T follicular helper cell (primary cell): ENCODE results near the gene ZNF280B.
"Not testable (repeated sequence)": the region's sequence is repeated elsewhere in the genome, so short reads cannot be mapped to it uniquely, and the experiment has no call there.

Experiments used
- DNase-seq: peaks from one replicate; pipeline ENCODE4 v3.0.0-alpha.2; 2020; ENCODE audit warnings: low read depth

The ZNF280B gene

DNA sequence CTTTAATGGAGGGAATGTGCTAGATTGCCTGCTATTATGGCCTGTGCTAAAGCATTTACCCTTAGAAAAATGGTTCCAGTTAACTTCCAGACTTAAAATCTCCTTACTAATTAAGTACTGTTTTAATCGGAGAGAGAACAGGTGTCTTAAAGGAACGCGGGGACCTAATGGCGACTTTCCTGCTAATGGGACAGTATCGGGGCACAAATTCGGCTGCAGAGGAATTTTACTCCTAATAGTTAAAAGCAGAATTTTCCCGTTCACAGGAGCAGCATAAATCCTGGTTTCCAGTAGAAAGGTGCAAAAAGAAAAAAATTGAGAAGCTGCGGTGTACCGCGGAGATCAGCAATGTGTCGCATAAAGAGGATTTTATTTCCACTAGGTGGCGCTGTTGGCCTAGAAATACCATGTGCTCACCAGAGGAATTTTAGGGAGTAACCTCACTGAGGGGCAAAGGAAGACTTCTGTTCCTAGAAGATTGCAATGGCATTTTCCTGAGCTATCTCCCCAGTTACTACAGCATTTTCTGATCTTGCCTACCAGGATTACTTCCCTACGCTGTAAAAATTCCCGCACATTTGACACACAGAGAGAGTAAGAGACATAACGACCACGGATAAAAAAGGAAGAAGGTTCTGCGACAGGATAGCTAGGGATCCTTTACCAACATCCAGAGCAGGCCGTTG, 44.5 kb downstream of the ZNF280B start:
- peak; percentile 35 for DNase-seq

DNA sequence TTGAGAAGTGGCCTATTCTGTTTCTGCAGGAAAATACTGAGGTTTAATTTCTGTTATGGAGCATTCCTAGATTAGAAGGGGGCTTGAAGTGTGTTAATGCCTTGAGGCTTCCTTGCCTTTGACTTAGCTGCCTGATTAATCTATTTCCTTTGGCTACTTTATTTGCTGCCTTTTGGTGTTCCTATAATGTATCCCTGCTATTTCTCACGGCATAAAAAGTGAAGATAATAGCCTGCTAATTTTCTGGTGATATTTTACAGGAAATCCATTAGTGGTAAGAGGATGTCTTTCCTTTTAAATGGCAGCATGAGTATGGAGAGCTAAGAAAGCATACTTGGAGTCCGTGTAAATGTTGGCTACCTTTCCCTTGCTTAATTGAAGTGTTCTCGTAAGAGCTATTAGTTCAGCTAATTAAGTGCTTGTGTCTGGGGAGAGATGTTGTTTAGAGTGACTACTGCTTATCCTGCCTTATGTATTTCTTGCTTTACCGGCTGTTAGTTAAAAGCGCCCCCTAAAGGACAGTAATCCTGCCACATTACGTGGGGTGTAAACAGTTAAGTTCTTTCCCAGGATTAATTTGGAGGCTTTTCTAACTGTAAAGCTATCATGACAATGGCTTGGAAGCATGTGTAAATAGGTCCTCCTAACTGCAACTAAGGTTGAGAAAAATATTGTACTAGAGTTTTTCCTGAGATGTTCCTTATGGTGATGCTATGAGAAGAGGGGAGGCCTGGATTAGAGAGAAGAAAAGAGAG, 45.6 kb downstream of the ZNF280B start:
- no peak for DNase-seq

DNA sequence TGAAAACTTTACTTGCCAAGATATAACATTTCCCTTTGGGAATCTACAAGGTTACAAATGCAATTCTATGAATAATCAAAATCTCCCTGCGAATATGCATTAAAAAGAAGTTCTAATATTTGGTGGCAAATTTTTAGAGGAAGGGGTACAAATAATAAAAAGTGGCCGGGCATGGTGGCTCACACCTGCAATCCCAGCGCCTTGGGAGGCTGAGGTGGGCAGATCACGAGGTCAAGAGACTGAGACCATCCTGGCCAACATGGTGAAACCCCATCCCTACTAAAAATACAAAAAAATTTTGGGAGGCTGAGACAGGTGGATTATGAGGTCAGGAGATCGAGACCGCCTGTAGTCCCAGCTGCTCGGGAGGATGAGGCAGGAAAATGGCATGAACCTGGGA, 47.0 kb downstream of the ZNF280B start:
- no peak for DNase-seq

DNA sequence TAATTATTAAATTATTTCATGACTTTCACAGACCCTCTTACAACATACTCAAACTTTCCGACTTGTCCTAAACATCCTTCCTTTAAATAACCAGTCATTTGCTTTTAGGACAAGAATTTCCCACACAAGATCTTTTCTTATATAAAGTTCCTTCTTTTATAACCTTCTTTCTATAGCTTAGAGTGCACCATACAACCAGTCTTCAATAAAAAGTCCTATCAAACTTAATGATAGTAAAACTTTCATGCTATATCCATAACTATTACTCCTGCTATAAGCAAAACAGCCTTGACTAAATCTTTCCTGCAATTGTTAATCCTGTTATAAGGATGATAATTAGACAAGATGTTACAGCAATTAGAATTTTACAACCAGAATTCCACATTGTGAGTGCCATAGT, 47.4 kb downstream of the ZNF280B start:
- no peak for DNase-seq

- no peak for DNase-seq
Observed at GRCh38 chr22:22460635-22461034, 47.9 kb downstream of the ZNF280B start.

GRCh38 chr22:22460060-22460459, 48.5 kb downstream of the ZNF280B start:
- DNase-seq: no peak

DNA sequence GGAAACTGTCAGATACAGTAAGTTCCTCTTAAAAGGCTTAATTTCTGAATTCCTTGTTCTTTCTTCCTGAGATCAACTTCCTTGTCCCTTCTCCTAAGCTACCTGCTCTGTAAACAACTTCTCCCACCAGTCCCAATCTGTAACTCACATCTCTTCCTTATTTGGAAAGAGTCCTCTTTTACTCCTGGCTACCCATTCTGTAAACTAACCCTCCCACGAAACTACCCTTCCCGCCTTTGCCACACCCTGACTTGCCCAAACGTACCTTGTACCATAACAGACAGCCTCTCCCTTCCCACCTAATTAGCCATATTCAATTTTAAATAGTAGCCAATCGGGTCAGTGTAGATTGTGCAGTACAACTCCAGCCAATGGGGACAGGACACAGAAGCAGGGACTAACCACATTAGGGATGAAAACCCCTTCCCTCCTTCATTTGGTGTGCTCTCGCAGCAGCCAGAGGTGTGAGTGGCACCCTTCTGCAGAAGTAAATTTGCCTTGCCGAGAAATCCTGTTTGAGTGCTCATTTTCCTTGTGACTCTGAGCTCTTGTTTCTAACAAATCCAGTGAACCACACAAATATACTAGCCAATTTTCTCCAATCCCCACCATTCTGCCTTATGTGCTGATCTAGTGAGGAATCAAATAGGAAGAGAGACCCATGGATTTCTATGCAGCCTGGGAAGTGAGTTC, 49.5 kb downstream of the ZNF280B start:
- DNase-seq: no peak

GRCh38 chr22:22458387-22458786, 50.2 kb downstream of the ZNF280B start:
- no peak for DNase-seq

DNA sequence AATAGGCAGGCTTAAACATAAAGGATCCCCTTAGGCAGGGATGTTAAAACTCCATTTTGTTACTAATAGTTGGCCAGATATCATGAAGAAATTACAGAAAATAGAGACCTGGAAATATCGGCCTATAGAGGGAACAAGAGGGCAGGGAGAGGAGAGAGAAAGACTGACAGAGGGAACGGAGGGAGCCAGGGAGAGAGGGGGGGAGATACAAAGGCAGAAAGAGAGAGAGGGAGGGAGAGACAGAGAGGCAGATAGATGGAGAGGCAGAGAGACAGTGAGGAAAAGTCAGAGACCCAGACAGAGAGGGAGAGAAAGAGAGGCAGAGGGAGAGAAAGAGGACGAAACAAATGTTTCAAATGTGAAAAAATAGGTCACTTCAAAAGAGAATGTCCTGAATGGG, 53.5 kb downstream of the ZNF280B start:
- no peak for DNase-seq

DNA sequence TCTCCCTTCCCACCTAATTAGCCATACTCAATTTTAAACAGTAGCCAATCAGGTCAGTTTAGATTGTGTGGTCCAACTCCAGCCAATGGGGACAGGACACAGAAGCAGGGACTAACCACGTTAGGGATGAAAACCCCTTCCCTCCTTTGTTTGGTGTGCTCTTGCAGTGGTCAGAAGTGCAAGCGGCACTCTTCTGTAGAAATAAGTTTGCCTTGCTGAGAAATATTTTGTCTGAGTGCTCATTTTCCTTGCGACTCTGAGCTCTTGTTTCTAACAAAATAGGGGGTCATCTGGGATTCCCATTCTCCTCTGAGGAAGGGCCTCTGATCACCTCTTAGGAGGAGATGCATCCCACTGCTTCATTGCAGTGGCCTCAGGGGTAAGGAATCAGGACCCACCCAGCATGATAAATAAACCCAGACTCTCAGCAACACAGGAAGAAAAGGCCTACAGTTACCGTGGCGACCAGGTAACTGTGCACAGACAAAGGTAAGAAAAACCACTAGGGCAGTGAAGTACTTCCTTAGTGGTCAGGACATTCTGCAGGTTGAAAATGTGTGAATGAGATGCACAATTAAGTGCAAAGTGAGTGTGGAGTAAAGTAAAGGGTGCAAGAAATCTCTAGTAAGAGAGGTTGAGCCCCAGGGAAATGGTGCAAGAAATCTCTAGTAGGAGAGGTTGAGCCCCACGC, 55.4 kb downstream of the ZNF280B start:
- DNase-seq: no peak

DNA sequence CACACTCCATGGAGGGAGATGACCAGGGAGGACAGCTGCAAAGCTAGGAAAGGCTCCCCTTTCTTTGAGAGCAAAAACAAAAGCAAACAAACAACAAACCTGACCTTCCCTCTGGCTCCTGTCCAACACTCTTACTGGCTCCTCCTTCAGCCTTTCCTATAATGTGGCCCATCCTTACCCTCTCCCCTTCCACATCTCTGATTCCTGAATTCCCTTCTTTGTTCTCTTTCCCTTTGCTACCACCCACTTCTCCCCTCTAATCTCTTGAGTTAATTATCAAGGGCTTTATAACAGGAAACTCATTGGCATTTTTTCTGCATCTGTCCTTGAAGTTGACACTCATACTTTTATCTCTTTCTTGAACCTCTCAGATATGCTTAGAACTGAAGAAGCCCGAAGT, 56.3 kb downstream of the ZNF280B start:
- DNase-seq: no peak

DNA sequence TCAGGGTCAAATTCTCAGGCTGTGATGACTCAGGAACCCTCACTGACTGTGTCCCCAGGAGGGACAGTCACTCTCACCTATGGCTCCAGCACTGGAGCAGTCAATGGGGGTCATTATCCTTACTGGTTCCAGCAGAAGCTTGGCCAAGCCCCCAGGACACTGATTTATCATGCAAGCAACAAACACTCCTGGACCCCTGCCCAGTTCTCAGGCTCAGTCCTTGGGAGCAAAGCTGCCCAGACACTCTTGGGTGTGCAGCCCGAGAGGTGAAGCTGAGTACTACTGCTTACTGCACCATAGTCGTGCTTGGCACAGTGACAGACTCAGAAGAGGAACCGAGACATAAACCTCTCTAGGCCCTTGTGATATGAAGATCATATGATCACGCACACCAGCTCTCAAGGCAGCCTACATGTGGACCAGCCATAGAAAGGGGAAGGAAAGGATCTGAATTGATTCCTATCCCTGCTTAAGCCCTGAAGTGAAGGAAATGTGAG, 58.2 kb downstream of the ZNF280B start:
- no peak for DNase-seq

GRCh38 chr22:22449819-22450218, 58.7 kb downstream of the ZNF280B start:
- no peak for DNase-seq

DNA sequence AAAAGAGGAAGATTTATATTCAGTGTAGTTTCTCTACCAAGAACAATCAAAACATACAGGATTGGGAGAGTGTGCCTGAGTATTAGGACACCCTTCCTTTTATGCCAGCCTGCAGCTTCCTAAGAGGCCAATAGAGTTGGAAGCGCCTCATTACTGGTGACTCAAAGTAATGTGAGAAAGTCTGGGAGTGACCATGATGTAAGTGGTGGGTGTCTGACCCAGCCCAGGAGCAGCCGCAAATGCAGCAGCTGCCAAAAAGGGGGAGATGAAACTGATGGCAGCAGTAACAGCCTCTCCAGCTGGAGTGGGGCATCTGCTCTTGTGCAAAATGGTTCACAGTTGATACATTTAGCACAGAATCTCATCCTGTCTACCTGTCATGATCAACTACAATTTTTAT, 62.0 kb downstream of the ZNF280B start:
- DNase-seq: no peak

- DNase-seq: not testable (repeated sequence)
Observed at GRCh38 chr22:22444007-22444589, 64.4 kb downstream of the ZNF280B start.

DNA sequence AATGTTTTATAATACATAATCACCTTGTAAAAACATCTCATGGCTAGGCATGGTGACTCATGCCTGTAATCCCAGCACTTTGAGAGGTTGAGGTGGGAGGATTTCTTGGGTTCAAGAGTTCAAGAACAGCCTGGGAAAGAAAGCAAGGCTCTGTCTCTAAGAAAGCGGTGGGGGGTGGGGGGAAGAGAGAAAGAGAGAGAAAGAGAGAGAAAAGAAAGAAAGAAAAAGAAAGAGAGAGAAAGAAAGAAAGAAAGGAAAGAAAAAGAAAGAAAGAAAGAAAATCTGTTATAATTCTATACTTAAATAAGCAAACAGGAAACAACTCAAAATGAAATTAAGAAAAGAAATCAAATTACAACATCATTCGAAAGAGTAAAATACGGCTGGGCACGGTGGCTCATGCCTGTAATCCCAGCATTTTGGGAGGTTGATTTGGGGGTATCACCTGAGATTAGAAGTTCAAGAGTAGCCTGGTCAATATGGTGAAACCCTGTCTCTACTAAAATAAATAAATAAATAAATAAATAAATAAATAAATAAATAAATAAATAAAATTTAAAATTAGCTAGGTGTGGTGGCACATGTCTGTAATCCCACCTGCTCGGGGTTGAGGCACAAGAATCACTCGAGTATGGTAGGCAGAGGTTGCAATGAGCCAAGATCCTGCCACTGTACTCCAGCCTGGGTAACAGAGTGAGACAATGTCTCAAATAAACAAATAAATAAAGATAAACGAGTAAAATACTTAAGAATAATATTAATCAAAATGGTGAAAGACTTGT, 65.4 kb downstream of the ZNF280B start:
- no peak for DNase-seq

DNA sequence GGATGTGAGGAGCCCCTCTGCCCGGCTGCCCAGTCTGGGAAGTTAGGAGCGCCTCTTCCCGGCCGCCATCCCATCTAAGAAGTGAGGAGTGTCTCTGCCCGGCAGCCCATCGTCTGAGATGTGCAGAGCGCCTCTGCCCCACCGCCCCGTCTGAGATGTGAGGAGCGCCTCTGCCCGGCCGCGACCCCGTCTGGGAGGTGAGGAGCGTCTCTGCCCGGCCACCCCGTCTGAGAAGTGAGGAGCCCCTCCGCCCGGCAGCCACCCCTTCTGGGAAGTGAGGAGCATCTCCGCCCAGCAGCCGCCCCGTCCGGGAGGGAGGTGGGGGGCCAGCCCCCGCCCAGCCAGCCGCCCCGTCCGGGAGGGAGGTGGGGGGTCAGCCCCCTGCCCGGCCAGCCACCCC, 66.9 kb downstream of the ZNF280B start:
- DNase-seq: not testable (repeated sequence)

DNA sequence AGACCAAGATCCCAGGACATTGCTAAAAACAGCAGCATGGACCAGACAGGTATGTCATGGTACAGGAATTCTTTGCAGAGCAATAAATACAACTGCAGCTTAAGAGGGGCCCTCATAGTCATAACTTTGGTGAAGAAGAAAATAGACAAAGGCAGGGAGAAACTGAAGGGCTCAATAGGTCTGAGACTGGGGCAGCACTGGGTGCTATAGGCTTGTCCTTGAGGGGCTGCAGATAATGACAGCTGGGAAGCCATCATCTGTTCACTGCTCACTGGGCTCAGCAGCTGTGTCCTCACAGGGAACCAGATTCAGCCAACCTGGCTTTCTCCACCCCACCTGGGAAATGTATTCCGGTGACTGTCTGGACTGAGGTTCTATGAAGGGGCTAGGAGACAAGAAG, 68.4 kb downstream of the ZNF280B start:
- DNase-seq: no peak
